Tibial nerve (tissue), 3 donors: ENCODE results near the gene COL25A1.

ENCODE experiments used
- CTCF ChIP-seq, 5 experiments: fragments of 200-600 bp in 3 of 5; fragments of 450-650 bp in 2 of 5; sonication (generic) in 3 of 5; IDR thresholded peaks; one replicate each; pipeline ENCODE4 v1.5.1; 2016 to 2019; ENCODE audit warnings: antibody characterized with exemption in 5 of 5, mild to moderate bottlenecking in 3 of 5, moderate library complexity in 2 of 5
- POLR2A ChIP-seq, 2 donors: fragments of 450-650 bp; IDR thresholded peaks; one replicate each; pipeline ENCODE4 v1.6.1; 2017; ENCODE audit warnings: antibody characterized with exemption in 2 of 2, mild to moderate bottlenecking in 2 of 2, moderate library complexity in 2 of 2

- TF ChIP-seq CTCF (IDR thresholded peaks at IDR 0.05) (no peak), POLR2A (IDR thresholded peaks at IDR 0.05) (no peak)
These were observed 7.4 kb downstream of the COL25A1 start for GRCh38 chr4:109295081-109295480.
